Subcutaneous preadipocyte (primary cell): ENCODE data around the gene B3GAT1. TPM values are rescaled to one million over a fixed set of nuclear protein-coding genes. Genes with fewer than 3 reads are reported as not detected.

Source experiments
- total RNA-seq: library from RNA; depleted of rRNA; stranded (reverse); fragments of >200 nt; gene quantifications from 2 replicates; pipeline ENCODE4 v1.2.3, GENCODE V29; 2012

Gene B3GAT1
- not detected in 2 replicates for total RNA-seq

DNA sequence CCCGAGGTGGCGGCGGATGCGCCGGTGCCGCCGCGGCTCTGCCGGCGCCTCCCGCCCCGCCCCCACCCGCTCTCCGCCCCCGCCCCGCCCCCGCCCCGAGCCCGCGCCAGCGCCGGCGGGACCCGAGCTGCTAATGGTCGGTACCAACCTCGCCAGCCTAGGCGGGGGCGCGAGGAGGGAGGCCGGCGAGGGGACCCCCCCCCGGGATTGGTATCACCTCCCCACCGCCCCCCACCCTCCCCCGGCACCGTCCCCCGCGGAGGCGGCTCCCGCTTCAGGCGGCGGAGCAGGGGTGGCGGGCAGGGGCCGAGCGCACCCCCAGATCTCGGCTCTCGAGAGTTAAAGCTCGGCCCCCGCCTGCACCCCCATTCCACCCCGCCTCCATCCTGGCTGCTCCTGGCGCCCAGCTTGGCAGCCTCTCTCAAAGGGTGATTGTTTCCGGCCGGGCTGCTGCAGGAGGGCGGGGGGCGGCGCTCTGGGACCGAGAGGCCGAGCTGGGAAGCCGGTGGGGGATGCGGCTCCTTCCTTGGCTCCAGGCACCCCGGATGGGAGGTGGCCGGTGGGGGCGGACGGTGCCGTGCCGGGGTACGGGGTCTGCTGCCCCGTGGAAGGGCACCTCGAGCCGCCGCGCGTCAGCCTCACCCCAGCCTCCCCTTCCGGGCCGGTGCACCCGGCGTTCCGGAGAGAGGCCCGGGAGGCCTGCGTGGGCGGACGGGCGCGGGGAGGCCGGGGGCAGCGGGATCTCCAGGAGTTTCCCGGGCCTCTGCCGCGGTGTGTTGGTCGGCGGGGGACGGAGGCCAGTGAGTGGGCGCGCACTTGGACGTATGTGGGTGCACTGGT is at the start of gene B3GAT1:
TSS of gene B3GAT1 (minus strand) at position 40 of the 840 bp plus-strand sequence. CDS start 24,583 bp downstream, outside the sequence.

DNA sequence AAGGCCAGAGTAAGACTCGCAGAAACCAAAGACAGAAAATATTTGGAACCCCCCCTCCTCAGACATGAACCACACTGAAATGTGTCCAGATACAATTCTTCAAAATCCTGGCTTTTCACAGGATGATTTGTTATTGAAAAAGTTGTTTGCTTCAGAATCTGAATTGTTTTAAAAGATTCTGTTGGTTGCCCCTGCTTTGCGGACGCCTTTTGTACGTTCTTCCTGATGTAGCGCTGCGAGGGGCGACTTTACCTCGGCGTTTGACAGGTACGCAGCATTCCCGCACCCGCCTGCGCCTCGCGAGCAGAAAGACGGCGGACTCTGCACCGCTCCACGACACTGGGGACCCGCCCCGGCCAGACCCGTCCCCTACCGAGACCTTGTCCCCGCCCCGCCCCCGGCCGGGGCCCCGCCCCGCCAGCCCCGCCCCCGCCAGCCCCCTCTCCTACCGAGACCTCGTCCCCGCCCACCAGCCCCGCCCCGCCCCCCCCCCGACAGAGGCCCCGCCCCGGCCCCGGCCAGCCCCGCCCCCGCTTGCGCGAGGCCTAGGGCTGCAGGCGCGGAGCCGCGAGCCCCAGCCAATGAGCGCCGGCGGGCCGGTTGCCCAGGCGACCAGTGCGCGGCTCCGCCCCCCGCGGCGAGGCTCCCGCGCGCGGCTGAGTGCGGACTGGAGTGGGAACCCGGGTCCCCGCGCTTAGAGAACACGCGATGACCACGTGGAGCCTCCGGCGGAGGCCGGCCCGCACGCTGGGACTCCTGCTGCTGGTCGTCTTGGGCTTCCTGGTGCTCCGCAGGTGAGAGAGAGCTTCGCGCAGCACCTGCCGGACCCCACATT is 80.5 kb downstream of the B3GAT1 start, which contains the start of gene GLB1L2:
TSS of gene GLB1L2 (plus strand) at position 635 of the 835 bp plus-strand sequence. CDS start at position 709, 74 bp downstream.

Other genes starting within 250 kb of the B3GAT1 start
- gene NCAPD3, start 188.3 kb downstream of the B3GAT1 start, total RNA-seq, result 18.0 and 33.4 TPM in 2 replicates
- 37.1 and 37.5 TPM in 2 replicates for gene VPS26B, start 187.6 kb downstream of the B3GAT1 start, total RNA-seq
- gene THYN1, start 158.9 kb downstream of the B3GAT1 start, total RNA-seq, result 47.8 and 48.7 TPM in 2 replicates
- 15.8 and 18.8 TPM in 2 replicates for gene ACAD8, start 158.7 kb downstream of the B3GAT1 start, total RNA-seq
- gene GLB1L3, start 135.9 kb downstream of the B3GAT1 start, total RNA-seq, result not detected in 2 replicates
- gene GLB1L2, start 80.3 kb downstream of the B3GAT1 start, total RNA-seq, result 1.1 and 3.5 TPM in 2 replicates